ENCODE measurements around the gene SCFD2. TPM values are rescaled to one million over a fixed set of nuclear protein-coding genes. Genes with fewer than 3 reads are reported as not detected.

The SCFD2 gene
- total and polyA plus RNA-seq, 7 experiments from 2014 or later = 13.4 to 32.8 (median 20.8) TPM

GRCh38 chr4:52915191-52915590 is 450.7 kb downstream of the SCFD2 start:
- H3K36me3 Mint-ChIP-seq = peaks cover 0 to 16% (median 9%) of the 10 kb centered on the region in 5 donors
- H3K4me3 ChIP-seq (ENCODE audit: low read length) = no peak overlapping the region
- no peaks in the 10 kb centered on the region for H3K9me3 Mint-ChIP-seq
- CTCF ChIA-PET = no interaction called here
- ATAC-seq (no peak), DNase-seq (no peak)
- intact Hi-C loops (cut with micrococcal nuclease) = loop anchor here in 1 of 2 donors (10.0 kb wide), 1 partner anchor 370 kb away; no protein-coding TSS in a partner anchor
- H3K4me3 Mint-ChIP-seq = no peak overlapping the region
- POLR2A ChIA-PET = no interaction called here
- no peaks in the 10 kb centered on the region for H3K27me3 Mint-ChIP-seq
- no peaks in the 10 kb centered on the region for H3K27me3 ChIP-seq (ENCODE audit: control insufficient read depth in 2 of 2, insufficient read depth in 2 of 2, low read length in 2 of 2)
- no peak overlapping the region for H3K27ac Mint-ChIP-seq
- H3K27ac ChIP-seq (ENCODE audit: low read depth, low read length) = no peak overlapping the region
- H3K4me1 ChIP-seq (ENCODE audit: control insufficient read depth in 2 of 2, insufficient read depth in 2 of 2, low read length in 2 of 2) = peaks cover 0 to 5% of the 10 kb centered on the region in 2 donors
- H3K9me3 ChIP-seq (ENCODE audit: control insufficient read depth in 2 of 3, low read length in 3 of 3) = no peaks in the 10 kb centered on the region
- H3K4me1 Mint-ChIP-seq = peaks cover 0 to 15% (median 6%) of the 10 kb centered on the region in 7 donors
- no peaks in the 10 kb centered on the region for H3K36me3 ChIP-seq (ENCODE audit: control insufficient read depth in 2 of 3, insufficient read depth in 3 of 3, low read length in 3 of 3)

- intact Hi-C loops (cut with micrococcal nuclease) = loop anchor here in 1 of 2 donors (10.0 kb wide), 1 partner anchor 369 kb away; no protein-coding TSS in a partner anchor
- Mint-ChIP-seq H3K36me3 (peaks cover 2 to 12% (median 4%) of the 10 kb centered on the region in 5 donors), H3K9me3 (no peaks in the 10 kb centered on the region), H3K4me1 (peaks cover 0 to 15% (median 6%) of the 10 kb centered on the region in 7 donors), H3K4me3 (no peak overlapping the region), H3K27me3 (no peaks in the 10 kb centered on the region), H3K27ac (no peak overlapping the region)
- ATAC-seq (no peak), DNase-seq (no peak)
- no peaks in the 10 kb centered on the region for H3K27me3 ChIP-seq (ENCODE audit: control insufficient read depth in 2 of 2, insufficient read depth in 2 of 2, low read length in 2 of 2)
- H3K36me3 ChIP-seq (ENCODE audit: control insufficient read depth in 2 of 3, insufficient read depth in 3 of 3, low read length in 3 of 3) = no peaks in the 10 kb centered on the region
- H3K4me3 ChIP-seq (ENCODE audit: low read length) = no peak overlapping the region
- no peaks in the 10 kb centered on the region for H3K9me3 ChIP-seq (ENCODE audit: control insufficient read depth in 2 of 3, low read length in 3 of 3)
- peaks cover 0 to 5% of the 10 kb centered on the region in 2 donors for H3K4me1 ChIP-seq (ENCODE audit: control insufficient read depth in 2 of 2, insufficient read depth in 2 of 2, low read length in 2 of 2)
- H3K27ac ChIP-seq (ENCODE audit: low read depth, low read length) = no peak overlapping the region
- ChIA-PET CTCF (no interaction called here), POLR2A (no interaction called here)
These were observed 451.7 kb downstream of the SCFD2 start for GRCh38 chr4:52914051-52914605.

GRCh38 chr4:52912608-52913007 is 453.3 kb downstream of the SCFD2 start:
- H3K27ac Mint-ChIP-seq = no peak overlapping the region
- ATAC-seq (no peak), DNase-seq (no peak)
- ChIA-PET CTCF (no interaction called here), POLR2A (no interaction called here)
- H3K4me3 Mint-ChIP-seq = no peak overlapping the region
- no peak overlapping the region for H3K4me3 ChIP-seq (ENCODE audit: low read length)
- no peaks in the 10 kb centered on the region for H3K9me3 ChIP-seq (ENCODE audit: control insufficient read depth in 2 of 3, low read length in 3 of 3)
- no peaks in the 10 kb centered on the region for H3K27me3 Mint-ChIP-seq
- H3K36me3 ChIP-seq (ENCODE audit: control insufficient read depth in 2 of 3, insufficient read depth in 3 of 3, low read length in 3 of 3) = peaks cover 0 to under 1% (median 0%) of the 10 kb centered on the region in 3 experiments
- no peak overlapping the region for H3K27ac ChIP-seq (ENCODE audit: low read depth, low read length)
- peaks cover 0 to 15% (median 6%) of the 10 kb centered on the region in 7 donors for H3K4me1 Mint-ChIP-seq
- H3K27me3 ChIP-seq (ENCODE audit: control insufficient read depth in 2 of 2, insufficient read depth in 2 of 2, low read length in 2 of 2) = no peaks in the 10 kb centered on the region
- peaks cover 0 to 5% of the 10 kb centered on the region in 2 donors for H3K4me1 ChIP-seq (ENCODE audit: control insufficient read depth in 2 of 2, insufficient read depth in 2 of 2, low read length in 2 of 2)
- peaks cover 0 to 23% (median 15%) of the 10 kb centered on the region in 5 donors for H3K36me3 Mint-ChIP-seq
- intact Hi-C loops (cut with micrococcal nuclease) = loop anchor here in 1 of 2 donors (10.0 kb wide), 1 partner anchor 368 kb away; no protein-coding TSS in a partner anchor
- no peaks in the 10 kb centered on the region for H3K9me3 Mint-ChIP-seq

- ChIA-PET CTCF (interaction anchor here (0.7 kb wide), 1 partner anchor 377 kb away, joined by 3 read pairs; no protein-coding TSS in a partner anchor), POLR2A (no interaction called here)
- H3K36me3 Mint-ChIP-seq = peaks cover 0 to 31% (median 24%) of the 10 kb centered on the region in 5 donors
- H3K4me3 ChIP-seq (ENCODE audit: low read length) = no peak overlapping the region
- H3K4me1 Mint-ChIP-seq = peaks cover 0 to 15% (median 6%) of the 10 kb centered on the region in 7 donors
- H3K27ac Mint-ChIP-seq = no peak overlapping the region
- no peaks in the 10 kb centered on the region for H3K27me3 ChIP-seq (ENCODE audit: control insufficient read depth in 2 of 2, insufficient read depth in 2 of 2, low read length in 2 of 2)
- H3K27me3 Mint-ChIP-seq = no peaks in the 10 kb centered on the region
- H3K36me3 ChIP-seq (ENCODE audit: control insufficient read depth in 2 of 3, insufficient read depth in 3 of 3, low read length in 3 of 3) = peaks cover 0 to 9% (median 0%) of the 10 kb centered on the region in 3 experiments
- H3K9me3 ChIP-seq (ENCODE audit: control insufficient read depth in 2 of 3, low read length in 3 of 3) = no peaks in the 10 kb centered on the region
- H3K4me1 ChIP-seq (ENCODE audit: control insufficient read depth in 2 of 2, insufficient read depth in 2 of 2, low read length in 2 of 2) = peaks cover 0 to 5% of the 10 kb centered on the region in 2 donors
- intact Hi-C loops (cut with micrococcal nuclease) = loop anchor here (1.0 to 10.0 kb wide), 2 partner anchors 49 to 367 kb away; partner anchors contain the start of gene RASL11B (in 1 of the 2)
- DNase-seq = peak; percentile 15 to 64 (median 48)
- H3K27ac ChIP-seq (ENCODE audit: low read depth, low read length) = no peak overlapping the region
- H3K4me3 Mint-ChIP-seq = no peak overlapping the region
- H3K9me3 Mint-ChIP-seq = peaks cover 0 to 1% (median 0%) of the 10 kb centered on the region in 11 donors
- ATAC-seq = peak; percentile 56
These were observed 454.1 kb downstream of the SCFD2 start for GRCh38 chr4:52911684-52912294.

GRCh38 chr4:52910115-52910514 is 455.7 kb downstream of the SCFD2 start:
- no peak overlapping the region for H3K4me3 Mint-ChIP-seq
- Histone ChIP-seq H3K4me1 (ENCODE audit: control insufficient read depth in 2 of 2, insufficient read depth in 2 of 2, low read length in 2 of 2) (peaks cover 0 to 5% of the 10 kb centered on the region in 2 donors), H3K27me3 (ENCODE audit: control insufficient read depth in 2 of 2, insufficient read depth in 2 of 2, low read length in 2 of 2) (no peaks in the 10 kb centered on the region), H3K4me3 (ENCODE audit: low read length) (no peak overlapping the region), H3K9me3 (ENCODE audit: control insufficient read depth in 2 of 3, low read length in 3 of 3) (no peaks in the 10 kb centered on the region), H3K36me3 (ENCODE audit: control insufficient read depth in 2 of 3, insufficient read depth in 3 of 3, low read length in 3 of 3) (peaks cover 0 to 18% (median 0%) of the 10 kb centered on the region in 3 experiments), H3K27ac (ENCODE audit: low read depth, low read length) (no peak overlapping the region)
- DNase-seq = no peak
- CTCF ChIA-PET = no interaction called here
- POLR2A ChIA-PET = no interaction called here
- no peaks in the 10 kb centered on the region for H3K27me3 Mint-ChIP-seq
- peaks cover 0 to 1% (median 0%) of the 10 kb centered on the region in 11 donors for H3K9me3 Mint-ChIP-seq
- no peak overlapping the region for H3K27ac Mint-ChIP-seq
- ATAC-seq = no peak
- peaks cover 0 to 47% (median 36%) of the 10 kb centered on the region in 5 donors for H3K36me3 Mint-ChIP-seq
- intact Hi-C loops (cut with micrococcal nuclease) = loop anchor here in 1 of 2 donors (10.0 kb wide), 1 partner anchor 365 kb away; no protein-coding TSS in a partner anchor
- H3K4me1 Mint-ChIP-seq = peaks cover 0 to 15% (median 6%) of the 10 kb centered on the region in 7 donors

- Mint-ChIP-seq H3K9me3 (peaks cover 0 to 4% (median 0%) of the 10 kb centered on the region in 11 donors), H3K4me3 (no peak overlapping the region), H3K4me1 (peaks cover 0 to 9% (median 6%) of the 10 kb centered on the region in 7 donors), H3K36me3 (peaks cover 1 to 69% (median 57%) of the 10 kb centered on the region in 5 donors), H3K27me3 (no peaks in the 10 kb centered on the region), H3K27ac (no peak overlapping the region)
- Histone ChIP-seq H3K9me3 (ENCODE audit: control insufficient read depth in 2 of 3, low read length in 3 of 3) (no peaks in the 10 kb centered on the region), H3K36me3 (ENCODE audit: control insufficient read depth in 2 of 3, insufficient read depth in 3 of 3, low read length in 3 of 3) (peaks cover 0 to 29% (median 0%) of the 10 kb centered on the region in 3 experiments), H3K4me3 (ENCODE audit: low read length) (no peak overlapping the region), H3K27me3 (ENCODE audit: control insufficient read depth in 2 of 2, insufficient read depth in 2 of 2, low read length in 2 of 2) (no peaks in the 10 kb centered on the region), H3K27ac (ENCODE audit: low read depth, low read length) (no peak overlapping the region), H3K4me1 (ENCODE audit: control insufficient read depth in 2 of 2, insufficient read depth in 2 of 2, low read length in 2 of 2) (peaks cover 0 to 5% of the 10 kb centered on the region in 2 donors)
- intact Hi-C loops (cut with micrococcal nuclease) = no loop called here
- no peak for ATAC-seq
- ChIA-PET POLR2A (no interaction called here), CTCF (interaction anchor here (0.6 kb wide), 1 partner anchor 303 kb away, joined by 3 read pairs; no protein-coding TSS in a partner anchor)
- no peak for DNase-seq
These were observed 458.4 kb downstream of the SCFD2 start for GRCh38 chr4:52907510-52907909.

Data from naive thymus-derived CD4-positive, alpha-beta T cell (primary cell).